Lower leg skin (tissue), 3 donors: ENCODE results near the gene NPDC1.

Experiments
- POLR2A ChIP-seq, 2 donors: fragments of 450-650 bp; IDR thresholded peaks; one replicate each; pipeline ENCODE4 v1.6.1; 2016 to 2017; ENCODE audit warnings: antibody characterized with exemption in 2 of 2, mild to moderate bottlenecking in 1 of 2, moderate library complexity in 1 of 2
- TF ChIP-seq, protein P1 (sequence below), 3 donors: fragments of 450-650 bp; IDR thresholded peaks; one replicate each; pipeline ENCODE4 v1.5.1; 2016; ENCODE audit warnings: antibody characterized with exemption in 3 of 3, mild to moderate bottlenecking in 3 of 3, moderate library complexity in 2 of 3

GRCh38 chr9:136995362-136995761 lies 50.6 kb downstream of the NPDC1 start:
- TF ChIP-seq, protein P1, sequence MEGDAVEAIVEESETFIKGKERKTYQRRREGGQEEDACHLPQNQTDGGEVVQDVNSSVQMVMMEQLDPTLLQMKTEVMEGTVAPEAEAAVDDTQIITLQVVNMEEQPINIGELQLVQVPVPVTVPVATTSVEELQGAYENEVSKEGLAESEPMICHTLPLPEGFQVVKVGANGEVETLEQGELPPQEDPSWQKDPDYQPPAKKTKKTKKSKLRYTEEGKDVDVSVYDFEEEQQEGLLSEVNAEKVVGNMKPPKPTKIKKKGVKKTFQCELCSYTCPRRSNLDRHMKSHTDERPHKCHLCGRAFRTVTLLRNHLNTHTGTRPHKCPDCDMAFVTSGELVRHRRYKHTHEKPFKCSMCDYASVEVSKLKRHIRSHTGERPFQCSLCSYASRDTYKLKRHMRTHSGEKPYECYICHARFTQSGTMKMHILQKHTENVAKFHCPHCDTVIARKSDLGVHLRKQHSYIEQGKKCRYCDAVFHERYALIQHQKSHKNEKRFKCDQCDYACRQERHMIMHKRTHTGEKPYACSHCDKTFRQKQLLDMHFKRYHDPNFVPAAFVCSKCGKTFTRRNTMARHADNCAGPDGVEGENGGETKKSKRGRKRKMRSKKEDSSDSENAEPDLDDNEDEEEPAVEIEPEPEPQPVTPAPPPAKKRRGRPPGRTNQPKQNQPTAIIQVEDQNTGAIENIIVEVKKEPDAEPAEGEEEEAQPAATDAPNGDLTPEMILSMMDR (IDR thresholded peaks at IDR 0.05): no peak
- no peak for TF ChIP-seq POLR2A (IDR thresholded peaks at IDR 0.05)
